GM18858 (cell line): ENCODE measurements around the gene FMN2.
"Not testable (repeated sequence)": the region's sequence is repeated elsewhere in the genome, so short reads cannot be mapped to it uniquely, and the experiment has no call there.

Experiments
- ATAC-seq: cut with Tn5 transposase; IDR thresholded peaks from one replicate; pipeline ENCODE4 v1.9.1; 2021; ENCODE audit not compliant: unreplicated experiment

The FMN2 gene

DNA sequence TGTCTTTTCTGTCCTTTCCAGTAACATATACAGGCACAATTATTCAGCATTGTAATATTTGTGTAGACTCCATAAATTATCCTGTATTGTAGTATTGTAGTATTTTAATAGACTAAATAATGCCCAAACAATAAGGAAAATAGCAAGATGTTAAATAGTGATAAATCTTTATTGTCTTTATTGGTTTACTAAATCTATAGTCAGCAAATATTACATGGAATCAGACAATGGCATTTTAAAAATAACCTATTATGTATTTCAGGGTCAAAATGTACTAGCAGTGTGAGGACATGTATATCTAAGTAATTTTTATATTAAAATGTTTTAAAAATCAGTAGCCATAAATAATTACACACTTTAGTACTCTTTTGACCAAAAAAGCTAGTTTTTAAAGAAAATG is 317.9 kb downstream of the FMN2 start:
- ATAC-seq: no peak

DNA sequence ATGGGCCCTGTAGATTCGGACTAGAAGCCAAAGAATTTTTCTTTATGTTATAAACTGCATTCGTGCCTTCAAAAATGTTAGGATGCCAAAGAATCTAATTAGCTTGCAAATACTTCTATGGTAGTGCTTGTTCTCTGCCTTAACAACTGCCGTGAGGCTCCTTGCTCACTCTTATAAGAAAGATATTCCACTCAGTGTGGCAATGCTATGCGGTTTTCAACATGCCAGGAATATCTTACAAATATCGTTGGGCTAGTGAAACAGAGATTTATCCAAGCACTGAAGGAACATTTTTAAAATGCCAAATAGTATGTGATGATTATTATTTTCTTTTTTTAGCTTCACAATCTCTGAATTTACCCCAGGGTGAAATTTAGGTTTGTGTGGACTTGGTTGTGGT is 322.0 kb downstream of the FMN2 start:
- no peak for ATAC-seq

DNA sequence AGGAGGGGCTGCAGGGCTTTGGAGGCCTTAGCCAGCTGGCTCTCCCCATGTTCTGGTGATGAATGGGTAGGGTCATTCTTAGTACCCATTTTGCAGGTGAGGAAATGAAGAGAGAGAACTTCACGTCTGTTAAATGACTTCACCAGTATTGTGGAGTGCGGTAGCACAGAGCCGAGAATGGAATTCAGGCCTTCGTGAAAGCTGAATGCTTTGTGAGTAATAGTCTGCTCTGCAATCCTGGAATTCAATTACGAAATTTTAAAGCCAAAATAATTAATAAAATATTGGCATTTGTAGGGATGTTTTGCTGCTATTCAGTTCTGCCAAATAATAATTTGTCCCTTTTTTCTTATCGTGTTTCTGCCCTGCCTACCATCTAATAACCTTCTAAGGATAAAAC is 322.6 kb downstream of the FMN2 start:
- no peak for ATAC-seq

DNA sequence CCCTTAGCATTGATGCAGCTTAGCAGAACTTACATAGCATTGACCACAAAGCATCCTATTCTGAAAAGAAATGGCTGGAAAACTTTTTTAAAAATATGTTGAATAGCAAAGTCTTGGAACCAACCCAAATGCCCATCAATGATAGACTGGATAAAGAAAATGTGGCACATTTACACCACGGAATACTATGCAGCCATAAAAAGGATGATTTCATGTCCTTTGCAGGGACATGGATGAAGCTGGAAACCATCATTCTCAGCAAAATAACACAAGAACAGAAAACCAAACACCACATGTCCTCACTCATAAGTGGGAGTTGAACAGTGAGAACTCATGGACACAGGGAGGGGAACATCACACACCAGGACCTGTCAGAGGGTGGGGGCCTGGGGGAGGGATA is 323.3 kb downstream of the FMN2 start:
- not testable (repeated sequence) for ATAC-seq

DNA sequence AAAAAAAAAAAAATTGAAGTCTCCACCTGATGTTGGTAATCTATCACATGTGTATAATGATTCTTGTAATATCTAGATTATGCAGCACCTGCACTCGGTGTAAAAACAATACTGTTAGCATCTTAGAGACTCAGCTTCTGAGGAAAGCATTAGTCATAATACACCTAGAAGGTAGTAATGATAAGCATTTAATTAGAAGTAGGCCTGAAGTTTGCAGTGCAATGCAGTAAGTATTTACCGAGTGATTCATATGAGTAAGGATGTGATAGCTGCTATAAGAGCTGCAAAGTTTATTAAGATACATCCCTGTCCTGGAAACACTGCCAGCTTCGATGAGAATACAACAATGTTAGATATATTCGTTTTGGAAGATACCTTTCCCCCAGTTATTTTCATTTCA is 323.8 kb downstream of the FMN2 start:
- no peak for ATAC-seq

DNA sequence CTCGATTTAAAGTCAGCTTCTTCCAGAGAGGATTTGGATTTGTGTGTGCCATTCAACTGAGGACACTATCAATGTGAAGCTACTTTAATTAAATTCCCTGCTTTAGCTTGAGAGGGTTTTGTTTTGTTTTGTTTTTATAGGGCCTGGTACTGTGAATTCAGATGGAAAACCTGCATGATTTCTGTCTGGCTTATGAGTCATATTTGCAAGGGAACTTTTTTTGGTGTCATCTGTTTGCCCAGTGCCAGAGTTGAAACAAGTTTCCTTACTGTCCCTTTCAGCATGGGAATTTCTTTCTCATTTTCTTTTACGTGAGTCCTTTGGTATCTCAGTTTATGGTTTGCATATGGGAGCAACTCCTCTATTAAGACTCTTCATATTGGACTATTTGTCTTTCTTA is 325.6 kb downstream of the FMN2 start:
- no peak for ATAC-seq

DNA sequence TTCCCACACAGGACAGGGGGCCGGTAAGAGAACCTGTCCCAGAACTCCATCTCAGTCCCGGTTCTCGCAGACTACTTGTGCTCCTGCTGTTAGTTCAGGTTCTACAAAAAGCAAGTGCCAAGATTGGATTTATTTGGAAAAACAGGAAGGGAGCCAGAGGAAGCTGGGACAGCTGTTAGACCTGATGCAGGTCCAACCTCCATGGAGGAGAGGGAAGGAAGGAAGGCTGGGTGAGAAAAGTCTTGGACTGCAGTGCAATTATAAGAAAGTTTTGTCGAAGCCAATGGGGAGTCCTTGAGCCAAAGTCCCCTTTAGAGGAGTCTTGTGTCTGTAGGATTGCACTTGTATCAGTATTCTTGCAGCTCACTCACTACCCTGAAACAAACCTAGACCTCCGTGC is 329.1 kb downstream of the FMN2 start:
- no peak for ATAC-seq

DNA sequence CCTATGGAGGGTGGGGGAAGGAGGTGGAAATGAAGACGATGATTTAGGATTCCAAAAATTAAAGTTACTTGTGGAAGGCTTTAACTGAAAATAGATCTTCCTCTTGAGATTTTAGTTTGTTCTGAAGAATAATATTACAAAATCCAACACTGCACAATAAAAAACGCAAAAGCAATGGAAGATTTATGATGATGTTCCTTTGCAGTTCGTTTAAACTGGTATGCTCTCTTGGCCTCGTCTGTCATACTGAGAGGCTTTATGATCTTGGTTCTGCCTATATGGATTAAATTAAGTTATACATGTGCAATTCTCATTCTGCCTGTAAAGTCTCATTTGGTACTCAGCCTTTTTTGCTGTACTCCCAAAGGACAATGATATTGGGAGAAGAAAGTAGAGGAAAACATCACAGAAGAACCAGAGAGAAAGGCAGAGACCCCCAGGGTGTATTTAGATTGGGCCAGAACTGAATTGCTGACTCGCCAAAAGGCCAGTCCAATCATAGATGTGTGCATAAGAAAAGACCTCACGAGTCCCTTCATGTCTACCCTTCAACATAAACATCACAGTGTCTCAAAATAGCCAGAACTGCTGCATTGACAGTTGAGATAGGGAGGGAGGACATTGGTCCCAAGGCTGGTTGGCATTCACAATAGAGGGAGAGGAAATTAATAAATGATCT is 331.7 kb downstream of the FMN2 start:
- no peak for ATAC-seq

DNA sequence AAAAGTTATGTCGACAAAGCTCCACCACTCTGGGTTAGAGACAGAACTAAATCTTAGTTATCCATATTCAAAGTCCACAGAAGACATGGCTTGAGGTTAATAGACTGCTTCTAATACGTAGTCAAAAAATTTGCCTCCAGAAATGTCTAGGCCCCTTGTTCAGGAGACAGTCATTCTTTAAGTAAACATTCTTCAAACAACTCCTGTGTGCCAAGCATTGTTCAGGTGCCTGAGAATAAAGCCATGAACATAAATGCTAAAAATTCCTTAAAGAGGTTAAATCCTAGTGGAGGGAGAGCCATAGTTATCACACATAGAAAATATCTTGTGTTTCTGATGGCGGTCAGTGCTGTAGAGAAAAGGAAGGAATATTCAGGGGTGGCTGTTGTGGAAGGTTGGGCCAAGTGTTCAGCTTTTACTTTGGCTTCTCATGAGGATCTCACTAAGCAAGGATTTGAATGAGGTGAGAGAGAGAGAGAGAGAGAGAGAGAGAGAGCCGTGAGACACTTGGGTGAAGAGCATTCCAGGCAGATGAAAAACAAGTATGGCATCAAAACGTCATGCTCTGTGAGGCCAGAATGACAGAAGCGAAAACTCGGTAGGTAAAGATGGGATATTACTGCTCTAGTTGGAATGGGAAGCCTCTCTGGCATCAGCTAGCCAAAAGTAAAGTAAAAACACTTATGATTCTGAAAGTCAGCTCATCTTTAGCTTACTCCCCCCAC is 333.2 kb downstream of the FMN2 start:
- ATAC-seq: no peak

DNA sequence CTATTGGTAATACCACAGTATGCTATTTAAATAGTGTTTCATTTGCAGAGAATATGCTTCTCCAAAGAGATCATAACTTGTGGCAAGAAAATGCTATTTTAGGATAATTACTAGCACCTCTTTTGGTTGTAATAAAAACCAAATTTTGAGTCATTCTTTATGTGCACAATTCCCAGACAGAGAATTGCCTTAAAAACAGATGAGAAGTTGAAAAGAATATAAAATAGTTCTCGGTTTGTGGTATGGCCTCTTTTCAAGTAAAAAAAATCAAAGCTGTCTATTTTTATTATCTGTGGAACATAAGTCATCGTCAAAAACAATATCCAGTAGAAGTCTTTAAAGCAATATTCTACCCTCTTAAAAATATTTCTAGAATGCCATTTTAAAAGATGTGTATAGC is 334.4 kb downstream of the FMN2 start:
- ATAC-seq: no peak

DNA sequence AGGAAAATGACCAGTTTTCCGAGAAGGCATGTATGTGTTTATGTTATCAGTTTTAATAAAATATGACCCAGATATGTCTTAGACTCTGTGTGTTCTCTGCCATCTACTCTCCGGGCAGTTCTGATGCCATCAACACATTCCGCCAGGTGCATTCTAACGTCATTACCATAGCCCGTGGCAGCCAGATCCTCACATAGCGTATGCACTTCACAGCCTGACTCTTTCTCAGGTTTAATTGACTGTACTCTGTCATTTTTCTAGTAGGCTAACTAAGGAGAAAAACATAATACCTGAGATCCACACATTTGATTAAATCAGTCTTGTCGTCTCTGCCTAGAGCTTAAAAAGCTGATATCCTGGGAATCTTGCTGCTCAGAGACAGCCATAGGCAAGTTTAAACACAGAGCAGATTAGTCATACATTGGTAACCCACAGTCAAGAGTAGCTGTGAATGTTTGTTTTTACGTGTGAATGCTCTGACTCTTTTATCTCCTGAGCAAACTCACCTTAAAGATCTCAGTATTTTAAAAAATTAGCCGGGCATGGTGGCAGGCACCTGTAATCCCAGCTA is 344.4 kb downstream of the FMN2 start:
- no peak for ATAC-seq

DNA sequence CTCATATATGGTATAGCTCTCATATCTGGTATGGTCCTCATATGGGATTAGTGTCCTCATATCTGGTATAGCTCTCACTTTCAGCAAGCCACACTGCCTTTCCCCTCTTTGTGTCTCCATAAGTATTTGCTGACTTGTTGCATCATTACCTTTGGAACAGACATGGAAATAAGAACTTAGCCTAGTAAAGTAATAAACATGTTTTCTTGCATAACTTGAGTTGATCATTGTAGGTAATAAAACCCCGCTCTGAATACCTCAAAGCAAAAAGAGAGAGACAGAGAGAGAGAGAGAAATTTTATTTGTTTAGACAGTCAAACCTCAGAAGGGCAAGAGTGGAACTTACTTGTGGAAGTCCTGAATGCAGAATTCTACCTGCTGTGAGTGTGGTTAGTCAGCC is 350.0 kb downstream of the FMN2 start:
- no peak for ATAC-seq

DNA sequence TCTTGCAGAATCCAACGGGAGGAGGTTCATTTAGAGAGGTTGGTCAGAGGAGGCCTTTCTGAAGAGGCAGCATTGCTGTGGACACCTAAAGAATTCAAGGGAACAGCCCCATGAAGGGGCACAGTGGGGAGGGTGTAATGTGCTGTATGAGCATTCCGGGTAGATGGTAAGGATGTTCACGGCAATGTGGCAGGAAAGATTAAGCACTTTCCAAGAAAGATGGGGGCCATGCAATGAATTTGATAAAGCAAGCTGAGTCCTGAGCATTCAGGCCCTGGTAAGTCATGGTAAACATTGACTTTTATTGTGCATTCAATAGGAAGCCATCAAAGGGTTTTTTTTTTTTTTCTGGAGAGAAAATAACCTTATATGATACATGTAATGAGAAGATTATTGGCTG is 353.7 kb downstream of the FMN2 start:
- no peak for ATAC-seq

DNA sequence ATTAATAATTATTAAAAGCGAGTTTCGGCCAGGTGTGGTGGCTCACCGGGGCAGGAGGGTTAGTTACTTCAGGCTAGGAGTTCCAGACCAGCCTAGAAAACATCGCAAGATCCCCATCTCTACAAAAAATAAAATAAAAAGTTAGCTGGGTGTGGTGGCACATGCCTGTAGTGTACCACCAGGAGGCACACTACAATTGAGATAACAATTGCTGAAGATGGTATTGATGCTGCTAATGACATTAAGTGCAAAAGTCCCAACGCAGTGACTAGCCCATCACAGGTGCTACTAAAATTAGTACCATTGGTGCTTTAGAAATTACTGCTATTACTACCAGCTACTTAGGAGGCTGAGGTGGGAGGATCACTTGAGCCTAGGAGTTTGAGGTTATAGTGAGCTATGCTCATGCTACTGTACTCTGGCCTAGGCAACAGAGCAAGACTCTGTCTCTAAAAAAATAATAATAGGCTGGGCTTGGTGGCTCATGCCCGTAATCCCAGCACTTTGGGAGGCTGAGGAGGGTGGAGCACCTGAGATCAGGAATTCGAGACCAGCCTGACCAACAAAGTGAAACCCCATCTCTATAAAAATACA is 363.6 kb downstream of the FMN2 start:
- no peak for ATAC-seq

DNA sequence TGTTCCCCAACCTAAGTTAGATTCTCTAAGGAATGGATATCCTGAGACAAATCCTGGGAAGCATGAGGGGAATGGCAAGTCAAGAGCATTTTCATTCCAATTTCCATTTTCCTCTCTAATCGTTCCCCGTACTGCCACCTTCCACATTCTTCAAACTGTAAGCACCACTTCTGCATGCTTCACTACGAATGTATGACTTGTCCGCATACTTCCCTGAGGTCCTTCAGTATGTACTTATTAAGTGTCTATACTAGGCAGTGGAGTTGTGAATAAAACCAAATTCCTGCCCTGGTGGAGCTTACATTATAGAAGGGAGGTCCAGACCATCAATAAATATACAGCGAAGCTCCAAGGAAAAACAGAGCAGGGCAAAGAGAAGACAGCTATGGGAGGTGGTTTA is 365.5 kb downstream of the FMN2 start:
- no peak for ATAC-seq

DNA sequence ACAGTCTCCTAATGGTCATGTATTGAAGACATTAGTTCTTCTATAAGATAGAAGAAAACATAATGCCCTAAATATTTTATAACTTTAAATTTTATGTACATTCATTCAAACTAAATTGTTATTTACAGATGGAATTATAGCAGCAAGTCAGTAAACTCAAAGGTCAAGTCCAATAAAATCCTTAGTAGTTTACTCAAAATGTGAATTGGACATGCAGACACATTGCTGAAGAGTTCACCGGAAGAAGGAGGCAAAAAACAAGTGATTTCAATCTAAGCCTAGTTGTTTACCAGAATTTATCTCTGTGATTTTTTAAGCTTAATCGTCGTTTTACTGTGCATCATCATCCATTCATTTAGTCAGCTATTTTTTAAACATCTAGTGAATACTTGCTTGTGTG is 370.6 kb downstream of the FMN2 start:
- no peak for ATAC-seq

DNA sequence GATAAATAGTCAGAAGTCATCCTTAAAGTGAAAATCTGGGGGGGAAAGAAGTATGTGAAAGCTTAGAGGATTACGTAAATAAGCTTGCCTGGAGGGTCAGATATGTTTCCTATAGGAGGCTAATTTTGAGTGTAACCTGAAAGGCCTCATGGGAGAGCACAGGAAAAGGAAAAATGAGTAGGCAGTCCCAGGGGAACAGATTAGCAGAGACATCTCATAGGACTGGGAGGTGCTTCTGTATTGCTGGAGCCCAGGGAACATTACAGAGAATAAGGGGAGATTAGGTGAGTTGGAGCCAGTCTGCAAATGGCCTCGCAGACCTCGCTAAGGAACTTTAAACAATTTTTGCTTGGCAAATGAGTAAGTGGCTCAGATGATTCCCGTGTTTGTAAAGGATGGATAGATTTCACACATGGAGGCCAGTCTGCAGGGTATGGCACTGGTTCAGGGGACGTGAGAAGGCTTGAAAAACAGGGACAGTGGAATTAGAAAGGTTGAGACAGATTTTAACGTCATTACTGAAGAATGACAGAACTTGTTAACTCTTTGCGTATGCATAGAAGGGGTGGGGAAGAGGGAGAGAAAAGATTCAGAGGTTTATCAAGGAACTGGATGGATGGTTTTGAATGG is 371.2 kb downstream of the FMN2 start:
- ATAC-seq: no peak

DNA sequence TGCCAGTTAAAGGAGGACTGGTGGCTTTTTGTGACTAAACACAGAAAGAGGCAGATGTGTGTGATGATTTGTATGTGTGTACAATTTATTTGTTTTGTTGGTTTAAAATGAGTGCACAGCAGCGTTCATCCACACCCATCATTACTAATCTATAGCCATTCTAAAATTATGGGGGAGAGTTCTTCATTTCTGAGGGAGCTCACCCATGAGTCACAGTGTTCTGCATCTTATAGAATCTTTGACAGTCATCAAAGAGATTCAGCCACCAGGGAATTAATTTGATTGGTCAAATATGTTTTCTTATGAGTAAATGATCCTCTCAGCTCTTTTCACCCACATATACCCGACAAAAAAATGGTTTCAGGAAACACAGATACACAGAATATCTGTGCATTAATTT is 372.4 kb downstream of the FMN2 start:
- ATAC-seq: no peak

DNA sequence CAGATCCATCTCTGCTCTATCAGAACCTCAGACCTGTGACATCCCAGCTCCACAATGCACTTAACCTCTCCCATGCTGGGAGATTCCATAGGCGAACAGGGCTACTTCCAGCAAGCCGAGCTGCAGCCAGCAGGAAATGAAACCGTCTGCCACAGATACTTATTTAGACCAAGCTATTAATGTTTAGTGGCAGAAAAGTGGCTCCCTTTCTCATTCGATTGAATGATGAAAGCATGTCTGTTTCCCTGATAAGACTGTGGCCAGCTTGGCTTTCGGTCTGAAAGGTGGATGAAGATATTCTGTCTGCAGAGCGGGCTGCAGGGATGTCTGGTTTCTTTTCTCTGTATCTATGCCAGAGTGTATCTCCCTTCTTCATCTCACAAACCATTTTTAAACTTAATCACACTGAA is 373.9 kb downstream of the FMN2 start:
- ATAC-seq: no peak

DNA sequence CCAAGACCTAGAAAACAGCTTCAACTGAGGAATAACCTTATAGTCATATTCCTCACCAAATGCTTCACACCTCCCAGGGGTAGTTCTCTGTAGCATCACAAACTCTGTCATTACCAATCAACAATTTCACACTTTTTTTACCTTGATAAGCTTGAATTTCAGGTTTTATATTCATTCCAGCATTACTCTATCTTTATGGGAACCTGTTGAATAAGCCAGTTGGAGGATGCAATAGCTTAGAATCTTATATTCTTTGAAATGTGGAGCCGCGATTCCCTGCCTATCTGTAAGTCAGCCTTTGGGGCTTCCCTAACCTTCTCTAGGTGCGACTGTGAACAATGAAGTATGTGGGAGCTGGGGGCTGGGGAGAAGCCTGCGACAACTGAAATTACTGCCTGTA is 374.8 kb downstream of the FMN2 start:
- no peak for ATAC-seq

DNA sequence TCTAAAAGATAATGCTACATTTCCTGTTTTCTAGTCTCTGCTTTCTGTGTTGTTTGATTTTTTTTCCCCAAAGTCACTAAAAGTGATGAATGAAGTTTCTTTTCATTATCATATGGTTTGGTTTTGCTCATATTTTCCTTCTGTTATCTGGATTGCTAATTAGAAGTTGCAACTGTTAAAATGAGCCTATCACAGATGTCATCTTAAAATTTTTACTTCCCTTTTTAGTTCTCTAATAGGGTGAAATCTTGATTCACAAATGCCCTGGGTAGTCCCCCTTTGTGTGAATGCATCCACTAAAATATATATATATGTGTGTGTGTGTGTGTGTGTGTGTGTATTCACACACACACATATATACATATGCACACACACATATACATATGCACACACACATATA is 376.2 kb downstream of the FMN2 start:
- ATAC-seq: no peak

DNA sequence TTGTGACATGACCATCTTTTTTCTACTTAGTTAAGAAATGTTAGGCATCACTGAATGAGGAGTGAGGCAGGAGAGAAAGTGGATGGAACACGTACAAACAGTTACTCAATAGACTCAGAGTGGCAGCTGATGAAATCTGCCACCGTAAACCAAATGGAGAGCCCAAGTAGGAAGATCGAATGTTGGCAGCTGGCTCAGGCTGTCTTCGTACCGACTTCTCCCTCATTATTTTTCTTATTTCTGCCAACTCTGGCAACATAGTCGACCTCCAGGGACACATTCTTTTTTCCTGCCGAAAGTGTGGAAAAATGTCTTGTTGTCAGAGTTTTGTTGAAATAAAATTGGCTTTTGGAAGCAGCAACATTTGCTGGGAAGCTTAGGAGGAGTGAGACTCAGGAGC is 377.0 kb downstream of the FMN2 start:
- no peak for ATAC-seq
